GM12878 (cell line): ENCODE data around the gene SMC5. TPM values are rescaled to one million over a fixed set of nuclear protein-coding genes. Genes with fewer than 3 reads are reported as not detected.

Experiments used
- ATAC-seq: fragments of 200-7000 bp; cut with Tn5 transposase; 3 replicates; pipeline ENCODE4 v1.9.1; 2020; ENCODE audit warnings: mild to moderate bottlenecking, moderate library complexity
- BruUV-seq: library from RNA; stranded (reverse); fragments of 400-500 nt; replicated peaks from 2 replicates; lab custom pipeline; 2021; lab: Mats Ljungman, UMichigan
- CTCF ChIA-PET: fragments of 300-600 bp; sonication (Branson Sonifier 250); formaldehyde crosslinking; extraction: SDS; loops from one replicate; lab custom pipeline; 2021; ENCODE audit warnings: inconsistent platforms; lab: Yijun Ruan, JAX
- POLR2A ChIA-PET: fragments of 350-600 bp; formaldehyde crosslinking; extraction: SDS; loops from one replicate; lab custom pipeline; 2021; ENCODE audit warnings: inconsistent platforms; lab: Charles Lee
- RAD21 ChIA-PET: fragments of 300-600 bp; sonication (Branson Sonifier 250); formaldehyde crosslinking; loops from one replicate; lab custom pipeline; 2023; ENCODE audit warnings: antibody characterized with exemption; ENCODE audit not compliant: unreplicated experiment; lab: Charles Lee
- SMC1A ChIA-PET: fragments of 300-600 bp; sonication (Branson Sonifier 250); formaldehyde crosslinking; loops from one replicate; lab custom pipeline; 2023; ENCODE audit not compliant: unreplicated experiment, uncharacterized antibody; lab: Charles Lee
- DNase-seq: peaks from one replicate; pipeline ENCODE4 v3.0.0-alpha.2; 2011; ENCODE audit warnings: low read depth, low spot score
- FAIRE-seq: peaks from 3 replicates; lab custom pipeline; 2011; peaks lifted over from hg19 to GRCh38; lab: Jason Lieb, UNC
- H2AFZ ChIP-seq: 2 replicates; pipeline ENCODE4 v1.6.0; 2011; ENCODE audit warnings: low read depth, low read length, control low read depth; ENCODE audit not compliant: control insufficient read depth
- H3K27ac ChIP-seq: 2 replicates; pipeline ENCODE4 v1.5.1; 2011; ENCODE audit warnings: control low read depth; ENCODE audit not compliant: control insufficient read depth, insufficient read depth
- H3K27me3 ChIP-seq, 2 experiments: replicated peaks in 1 of 2; 2 replicates each; pipeline versions ENCODE4 v1.6.0 to v1.6.1; 2011; ENCODE audit warnings: low read length in 1 of 2; ENCODE audit not compliant: control insufficient read depth in 2 of 2, insufficient read depth in 2 of 2
- H3K36me3 ChIP-seq, 2 experiments: 2 replicates each; pipeline ENCODE4 v1.5.1; 2011; ENCODE audit warnings: low read length in 1 of 2; ENCODE audit not compliant: control insufficient read depth in 2 of 2, insufficient read depth in 2 of 2
- H3K4me1 ChIP-seq: 2 replicates; pipeline ENCODE4 v1.6.1; 2011; ENCODE audit warnings: mild to moderate bottlenecking, low read length, moderate library complexity, mixed read lengths; ENCODE audit not compliant: control insufficient read depth, insufficient read depth
- H3K4me2 ChIP-seq: 2 replicates; pipeline ENCODE4 v1.6.0; 2011; ENCODE audit warnings: control low read depth; ENCODE audit not compliant: control insufficient read depth, insufficient read depth
- H3K4me3 ChIP-seq: fragments of 200-600 bp; sonication (generic); 2 replicates; pipeline ENCODE4 v1.5.1; 2016
- H3K79me2 ChIP-seq: 2 replicates; pipeline ENCODE4 v1.6.0; 2011; ENCODE audit warnings: low read length; ENCODE audit not compliant: control insufficient read depth, insufficient read depth
- H3K9ac ChIP-seq: 2 replicates; pipeline ENCODE4 v1.8.0; 2011; ENCODE audit warnings: low read length, control low read depth, mixed read lengths; ENCODE audit not compliant: control insufficient read depth, insufficient read depth
- H3K9me3 ChIP-seq: replicated peaks from 3 replicates; pipeline ENCODE4 v1.5.1; 2011; ENCODE audit warnings: mild to moderate bottlenecking, low read length; ENCODE audit not compliant: control insufficient read depth, insufficient read depth
- H4K20me1 ChIP-seq: 2 replicates; pipeline ENCODE4 v1.6.0; 2011; ENCODE audit not compliant: control insufficient read depth, insufficient read depth
- ATF7 ChIP-seq: fragments of 450-650 bp; IDR thresholded peaks from 2 replicates; pipeline ENCODE4 v1.6.1; 2016; ENCODE audit warnings: low read depth, mild to moderate bottlenecking
- CBFB ChIP-seq: IDR thresholded peaks from 2 replicates; pipeline ENCODE4 v1.6.1; 2016; ENCODE audit warnings: antibody characterized with exemption, low read depth
- CHD4 ChIP-seq: fragments of 200-600 bp; sonication (generic); IDR thresholded peaks from 2 replicates; pipeline ENCODE4 v1.6.1; 2016; ENCODE audit warnings: mild to moderate bottlenecking
- IKZF1 ChIP-seq: fragments of 450-650 bp; conservative IDR thresholded peaks from 2 replicates; pipeline ENCODE4 v1.6.1; 2017; ENCODE audit warnings: antibody characterized with exemption, mild to moderate bottlenecking
- KLF5 ChIP-seq: fragments of 450-650 bp; IDR thresholded peaks from 2 replicates; pipeline ENCODE4 v1.6.1; 2014; ENCODE audit warnings: mild to moderate bottlenecking; ENCODE audit not compliant: partially characterized antibody
- MYC ChIP-seq: IDR thresholded peaks from 2 replicates; pipeline ENCODE4 v1.6.1; 2011; ENCODE audit warnings: mild to moderate bottlenecking, low read length, moderate library complexity, inconsistent platforms; ENCODE audit not compliant: insufficient read depth, insufficient replicate concordance, insufficient read length, severe bottlenecking
- NFXL1 ChIP-seq: fragments of 450-650 bp; IDR thresholded peaks from 2 replicates; pipeline ENCODE4 v1.6.1; 2017; ENCODE audit warnings: antibody characterized with exemption, mild to moderate bottlenecking, borderline replicate concordance
- RAD21 ChIP-seq: IDR thresholded peaks from 2 replicates; pipeline ENCODE4 v1.6.1; 2011; ENCODE audit warnings: mild to moderate bottlenecking, low read depth, low read length, moderate library complexity; ENCODE audit not compliant: insufficient read depth
- RFX5 ChIP-seq: IDR thresholded peaks from 2 replicates; pipeline ENCODE4 v1.6.1; 2011; ENCODE audit warnings: low read depth, low read length, improper control_type of control experiment
- TARDBP ChIP-seq: IDR thresholded peaks from 2 replicates; pipeline ENCODE4 v1.6.1; 2016; ENCODE audit warnings: borderline replicate concordance
- TCF3 ChIP-seq: IDR thresholded peaks from 2 replicates; pipeline ENCODE4 v1.6.1; 2012; ENCODE audit warnings: low read depth, mild to moderate bottlenecking, low read length, borderline replicate concordance; ENCODE audit not compliant: insufficient read depth
- YY1 ChIP-seq: IDR thresholded peaks from 2 replicates; pipeline ENCODE4 v1.6.1; 2011; ENCODE audit warnings: low read depth, mild to moderate bottlenecking, low read length
- ZNF24 ChIP-seq: fragments of 450-650 bp; IDR thresholded peaks from 2 replicates; pipeline ENCODE4 v1.6.1; 2017; ENCODE audit warnings: antibody characterized with exemption, mild to moderate bottlenecking
- WGBS: methylation state at CpG from one replicate; pipeline ENCODE4 v1.1.6; 2016; ENCODE audit warnings: low lambda C conversion rate; ENCODE audit not compliant: insufficient replicate concordance, insufficient coverage; ENCODE audit errors: missing lambda C conversion rate; 5-methylcytosine and 5-hydroxymethylcytosine counted together
- in situ Hi-C: fragments of 300-500 bp; cut with MboI; formaldehyde crosslinking; loops from 9 replicates; pipeline ENCODE4 v1.14.3; 2018; ENCODE audit warnings: mixed read lengths
- intact Hi-C: fragments of 100-400 bp; cut with micrococcal nuclease; formaldehyde crosslinking; loops from one replicate; pipeline ENCODE4 v1.14.2; 2022; ENCODE audit not compliant: unreplicated experiment
- polyA plus RNA-seq, 11 experiments: library from polyadenylated mRNA; depleted of rRNA in 4 of 11; unstranded in 6 of 11; stranded (reverse) in 5 of 11; fragments of >200 nt; fragmentation: Nextera tagmentation in 4 of 11; fragmentation: Illumina TruSeq in 1 of 11; extraction: Ambion mirVana in 4 of 11; extraction: Trizol in 1 of 11; gene quantifications; 1 replicate in 1 of 11; 2 replicates in 10 of 11; pipeline versions ENCODE4 v1.2.1 to v1.2.3, GENCODE V29; 2011 to 2016; ENCODE audit warnings: inconsistent platforms in 2 of 11, missing spikeins in 2 of 11, low read depth in 1 of 11
- total RNA-seq, 4 experiments: library from RNA; depleted of rRNA in 3 of 4; stranded (reverse); fragments of >200 nt in 3 of 4; fragmentation: Illumina TruSeq in 1 of 4; extraction: Trizol in 1 of 4; gene quantifications; 2 replicates each; pipeline versions ENCODE4 v1.2.1 to v1.2.3, GENCODE V29; 2013 to 2021
- TF ChIP-seq, protein P1 (sequence below): fragments of 450-650 bp; formaldehyde crosslinking; IDR thresholded peaks from 2 replicates; pipeline ENCODE4 v1.4.0; 2022; ENCODE audit warnings: mild to moderate bottlenecking, moderate library complexity
- TF ChIP-seq, protein P2 (sequence below): fragments of 450-650 bp; formaldehyde crosslinking; IDR thresholded peaks from 2 replicates; pipeline ENCODE4 v1.5.0; 2022; ENCODE audit warnings: mild to moderate bottlenecking, missing genetic modification characterization
- TF ChIP-seq, protein P3 (sequence below), 3 experiments: IDR thresholded peaks in 2 of 3; conservative IDR thresholded peaks in 1 of 3; 2 replicates each; pipeline ENCODE4 v1.5.1; 2011; ENCODE audit warnings: low read depth in 3 of 3, low read length in 3 of 3, mild to moderate bottlenecking in 3 of 3, control low read depth in 2 of 3, moderate library complexity in 2 of 3, inconsistent platforms in 1 of 3, mixed read lengths in 1 of 3; ENCODE audit not compliant: control insufficient read depth in 2 of 3, insufficient read depth in 1 of 3; ENCODE audit errors: extremely low read depth in 1 of 3
- TF ChIP-seq, protein P4 (sequence below): IDR thresholded peaks from 2 replicates; pipeline ENCODE4 v1.6.1; 2012; ENCODE audit warnings: low read depth, low read length, improper control_type of control experiment

Gene SMC5
- total and polyA plus RNA-seq, 10 of the 15 experiments (the other 5 are each of a cell fraction or from before 2014, with no cell fraction given), result 6.5 to 47.1 (median 22.9) TPM

DNA sequence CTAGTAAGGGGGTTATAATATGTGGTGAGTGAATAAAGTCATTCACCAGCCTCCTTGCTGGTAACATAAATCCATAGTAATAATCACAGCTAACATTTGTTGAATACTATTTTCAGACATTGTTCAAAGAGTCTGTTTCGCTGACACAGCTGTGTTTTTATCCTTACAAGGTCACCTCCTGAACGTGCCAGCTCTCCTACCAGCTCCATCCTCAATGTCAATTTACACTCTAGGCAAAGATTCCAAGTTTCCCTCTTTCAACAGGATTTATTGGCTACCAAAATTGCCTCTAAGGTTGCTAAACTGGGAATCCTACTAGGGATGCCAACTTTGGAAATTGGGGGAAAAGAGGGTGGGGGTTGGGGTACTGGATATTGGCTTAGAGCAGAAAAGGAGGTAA, 30.7 kb upstream of the SMC5 start:
- H3K4me2 ChIP-seq, result no peak overlapping the region
- ATAC-seq (no peak), FAIRE-seq (no peak), DNase-seq (no peak)
- intact Hi-C loops, result loop anchor here (10.0 kb wide), 1 partner anchor 57 kb away; no protein-coding TSS in a partner anchor
- H3K9me3 ChIP-seq, result no peaks in the 10 kb centered on the region
- H4K20me1 ChIP-seq, result no peaks in the 10 kb centered on the region
- in situ Hi-C loops, result no loop called here
- H2AFZ ChIP-seq, result no peak overlapping the region
- no peaks in the 10 kb centered on the region for H3K79me2 ChIP-seq
- H3K27me3 ChIP-seq, result no peaks in the 10 kb centered on the region
- H3K36me3 ChIP-seq, result no peaks in the 10 kb centered on the region
- ChIA-PET RAD21 (interaction anchor here (0.9 kb wide), 1 partner anchor 374 kb away, joined by 3 read pairs; no protein-coding TSS in a partner anchor), POLR2A (no interaction called here), SMC1A (no interaction called here), CTCF (interaction anchor here (0.7 to 1.1 kb wide), 3 partner anchors 9 to 257 kb away, joined by 3 to 5 read pairs (median 3); no protein-coding TSS in a partner anchor)
- no peak overlapping the region for H3K27ac ChIP-seq
- BruUV-seq, result no TSS peak
- H3K4me1 ChIP-seq, result no peaks in the 10 kb centered on the region
- H3K4me3 ChIP-seq, result no peak overlapping the region
- 14% methylated on average over 2 of the region's 2 CpGs for WGBS
- H3K9ac ChIP-seq, result no peak overlapping the region
- TF ChIP-seq, protein P1, sequence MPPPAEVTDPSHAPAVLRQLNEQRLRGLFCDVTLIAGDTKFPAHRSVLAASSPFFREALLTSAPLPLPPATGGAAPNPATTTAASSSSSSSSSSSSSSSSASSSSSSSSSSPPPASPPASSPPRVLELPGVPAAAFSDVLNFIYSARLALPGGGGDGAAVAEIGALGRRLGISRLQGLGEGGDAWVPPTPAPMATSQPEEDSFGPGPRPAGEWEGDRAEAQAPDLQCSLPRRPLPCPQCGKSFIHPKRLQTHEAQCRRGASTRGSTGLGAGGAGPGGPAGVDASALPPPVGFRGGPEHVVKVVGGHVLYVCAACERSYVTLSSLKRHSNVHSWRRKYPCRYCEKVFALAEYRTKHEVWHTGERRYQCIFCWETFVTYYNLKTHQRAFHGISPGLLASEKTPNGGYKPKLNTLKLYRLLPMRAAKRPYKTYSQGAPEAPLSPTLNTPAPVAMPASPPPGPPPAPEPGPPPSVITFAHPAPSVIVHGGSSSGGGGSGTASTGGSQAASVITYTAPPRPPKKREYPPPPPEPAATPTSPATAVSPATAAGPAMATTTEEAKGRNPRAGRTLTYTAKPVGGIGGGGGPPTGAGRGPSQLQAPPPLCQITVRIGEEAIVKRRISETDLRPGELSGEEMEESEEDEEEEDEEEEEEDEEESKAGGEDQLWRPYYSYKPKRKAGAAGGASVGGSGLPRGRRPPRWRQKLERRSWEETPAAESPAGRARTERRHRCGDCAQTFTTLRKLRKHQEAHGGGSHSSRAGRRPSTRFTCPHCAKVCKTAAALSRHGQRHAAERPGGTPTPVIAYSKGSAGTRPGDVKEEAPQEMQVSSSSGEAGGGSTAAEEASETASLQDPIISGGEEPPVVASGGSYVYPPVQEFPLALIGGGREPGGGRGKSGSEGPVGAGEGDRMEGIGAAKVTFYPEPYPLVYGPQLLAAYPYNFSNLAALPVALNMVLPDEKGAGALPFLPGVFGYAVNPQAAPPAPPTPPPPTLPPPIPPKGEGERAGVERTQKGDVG, result no peak
- TF ChIP-seq, protein P2, sequence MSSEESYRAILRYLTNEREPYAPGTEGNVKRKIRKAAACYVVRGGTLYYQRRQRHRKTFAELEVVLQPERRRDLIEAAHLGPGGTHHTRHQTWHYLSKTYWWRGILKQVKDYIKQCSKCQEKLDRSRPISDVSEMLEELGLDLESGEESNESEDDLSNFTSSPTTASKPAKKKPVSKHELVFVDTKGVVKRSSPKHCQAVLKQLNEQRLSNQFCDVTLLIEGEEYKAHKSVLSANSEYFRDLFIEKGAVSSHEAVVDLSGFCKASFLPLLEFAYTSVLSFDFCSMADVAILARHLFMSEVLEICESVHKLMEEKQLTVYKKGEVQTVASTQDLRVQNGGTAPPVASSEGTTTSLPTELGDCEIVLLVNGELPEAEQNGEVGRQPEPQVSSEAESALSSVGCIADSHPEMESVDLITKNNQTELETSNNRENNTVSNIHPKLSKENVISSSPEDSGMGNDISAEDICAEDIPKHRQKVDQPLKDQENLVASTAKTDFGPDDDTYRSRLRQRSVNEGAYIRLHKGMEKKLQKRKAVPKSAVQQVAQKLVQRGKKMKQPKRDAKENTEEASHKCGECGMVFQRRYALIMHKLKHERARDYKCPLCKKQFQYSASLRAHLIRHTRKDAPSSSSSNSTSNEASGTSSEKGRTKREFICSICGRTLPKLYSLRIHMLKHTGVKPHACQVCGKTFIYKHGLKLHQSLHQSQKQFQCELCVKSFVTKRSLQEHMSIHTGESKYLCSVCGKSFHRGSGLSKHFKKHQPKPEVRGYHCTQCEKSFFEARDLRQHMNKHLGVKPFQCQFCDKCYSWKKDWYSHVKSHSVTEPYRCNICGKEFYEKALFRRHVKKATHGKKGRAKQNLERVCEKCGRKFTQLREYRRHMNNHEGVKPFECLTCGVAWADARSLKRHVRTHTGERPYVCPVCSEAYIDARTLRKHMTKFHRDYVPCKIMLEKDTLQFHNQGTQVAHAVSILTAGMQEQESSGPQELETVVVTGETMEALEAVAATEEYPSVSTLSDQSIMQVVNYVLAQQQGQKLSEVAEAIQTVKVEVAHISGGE, result no peak
- TF ChIP-seq NFXL1 (no peak), TCF3 (no peak), CHD4 (no peak), ZNF24 (no peak), RFX5 (no peak), ATF7 (no peak), RAD21 (no peak), TARDBP (no peak), KLF5 (no peak), MYC (no peak), YY1 (no peak), CBFB (no peak), IKZF1 (no peak)
- TF ChIP-seq, protein P3, sequence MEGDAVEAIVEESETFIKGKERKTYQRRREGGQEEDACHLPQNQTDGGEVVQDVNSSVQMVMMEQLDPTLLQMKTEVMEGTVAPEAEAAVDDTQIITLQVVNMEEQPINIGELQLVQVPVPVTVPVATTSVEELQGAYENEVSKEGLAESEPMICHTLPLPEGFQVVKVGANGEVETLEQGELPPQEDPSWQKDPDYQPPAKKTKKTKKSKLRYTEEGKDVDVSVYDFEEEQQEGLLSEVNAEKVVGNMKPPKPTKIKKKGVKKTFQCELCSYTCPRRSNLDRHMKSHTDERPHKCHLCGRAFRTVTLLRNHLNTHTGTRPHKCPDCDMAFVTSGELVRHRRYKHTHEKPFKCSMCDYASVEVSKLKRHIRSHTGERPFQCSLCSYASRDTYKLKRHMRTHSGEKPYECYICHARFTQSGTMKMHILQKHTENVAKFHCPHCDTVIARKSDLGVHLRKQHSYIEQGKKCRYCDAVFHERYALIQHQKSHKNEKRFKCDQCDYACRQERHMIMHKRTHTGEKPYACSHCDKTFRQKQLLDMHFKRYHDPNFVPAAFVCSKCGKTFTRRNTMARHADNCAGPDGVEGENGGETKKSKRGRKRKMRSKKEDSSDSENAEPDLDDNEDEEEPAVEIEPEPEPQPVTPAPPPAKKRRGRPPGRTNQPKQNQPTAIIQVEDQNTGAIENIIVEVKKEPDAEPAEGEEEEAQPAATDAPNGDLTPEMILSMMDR (IDR thresholded peaks at IDR 0.05 in 2 of 3, conservative IDR thresholded peaks at IDR 0.05 in 1 of 3; ENCODE audit: control insufficient read depth in 2 of 3, extremely low read depth in 1 of 3, insufficient read depth in 1 of 3, low read depth in 3 of 3, low read length in 3 of 3), result no peak
- TF ChIP-seq, protein P4, sequence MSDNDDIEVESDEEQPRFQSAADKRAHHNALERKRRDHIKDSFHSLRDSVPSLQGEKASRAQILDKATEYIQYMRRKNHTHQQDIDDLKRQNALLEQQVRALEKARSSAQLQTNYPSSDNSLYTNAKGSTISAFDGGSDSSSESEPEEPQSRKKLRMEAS, result no peak
